SH-SY5Y (cell line): ENCODE results near the gene NR2F6.

Experiments
- GATA2 ChIP-seq: IDR thresholded peaks from 2 replicates; pipeline ENCODE4 v1.6.1; 2011; ENCODE audit warnings: mild to moderate bottlenecking, low read depth, low read length
- GATA3 ChIP-seq: IDR thresholded peaks from 2 replicates; pipeline ENCODE4 v1.6.1; 2011; ENCODE audit warnings: low read depth, mild to moderate bottlenecking, low read length, moderate library complexity

DNA sequence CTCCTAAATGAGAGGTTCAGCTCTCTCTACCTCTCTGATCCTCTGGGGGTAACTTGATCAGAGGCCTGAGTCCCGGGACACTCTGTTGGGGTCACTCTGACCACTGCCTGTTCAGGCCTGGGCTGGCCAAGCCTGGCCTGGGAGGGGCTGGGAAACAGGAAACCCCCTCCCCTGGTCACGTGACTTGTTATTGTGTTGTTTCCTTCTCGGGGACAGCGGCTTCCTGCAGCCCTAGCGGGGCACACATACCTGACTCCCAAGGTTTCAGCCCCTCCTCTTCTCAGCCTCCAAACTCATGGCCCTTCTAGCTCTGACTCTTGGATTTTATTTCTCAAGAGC is 18.9 kb upstream of the NR2F6 start, which contains the start of gene USHBP1:
- TF ChIP-seq GATA2: no peak
- TF ChIP-seq GATA3: no peak
